NOMO-1 treated with dmso at 0.1 percent for 144 hours (cell line): ENCODE measurements around the gene CFAP45.
A peak's percentile ranks its signal among the peaks of the same experiment; 100 is the strongest.

Experiments used
- DNase-seq: peaks from one replicate; lab custom pipeline; 2025; ENCODE audit not compliant: unreplicated experiment; lab: John Stamatoyannopoulos, UW

CFAP45 gene

DNA sequence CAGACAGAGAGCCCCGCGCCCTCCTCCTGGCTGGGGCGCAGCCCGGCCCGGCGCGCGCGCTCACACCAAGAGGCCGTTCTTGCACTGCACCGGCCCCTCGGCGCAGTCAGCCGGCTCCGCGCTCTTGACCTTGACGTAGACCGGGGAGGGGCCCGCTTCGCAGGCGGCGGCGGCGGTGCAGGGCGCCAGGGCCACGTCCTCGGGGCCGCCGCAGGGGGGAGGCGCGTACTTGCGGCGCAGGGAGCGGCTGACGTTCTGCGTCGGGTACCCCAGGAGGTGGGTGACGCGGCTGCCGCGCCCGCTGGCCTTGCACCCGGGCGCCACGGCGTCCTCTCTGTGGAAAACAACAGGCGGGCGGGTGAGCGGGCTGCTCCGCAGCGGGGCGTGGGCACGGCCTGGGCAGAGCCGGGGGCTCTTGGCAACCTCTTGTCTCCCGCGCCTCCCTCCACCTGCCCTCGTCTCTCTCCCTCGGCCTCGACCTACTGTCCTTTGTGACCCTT, 45.2 kb downstream of the CFAP45 start:
- DNase-seq: peak; percentile 85

DNA sequence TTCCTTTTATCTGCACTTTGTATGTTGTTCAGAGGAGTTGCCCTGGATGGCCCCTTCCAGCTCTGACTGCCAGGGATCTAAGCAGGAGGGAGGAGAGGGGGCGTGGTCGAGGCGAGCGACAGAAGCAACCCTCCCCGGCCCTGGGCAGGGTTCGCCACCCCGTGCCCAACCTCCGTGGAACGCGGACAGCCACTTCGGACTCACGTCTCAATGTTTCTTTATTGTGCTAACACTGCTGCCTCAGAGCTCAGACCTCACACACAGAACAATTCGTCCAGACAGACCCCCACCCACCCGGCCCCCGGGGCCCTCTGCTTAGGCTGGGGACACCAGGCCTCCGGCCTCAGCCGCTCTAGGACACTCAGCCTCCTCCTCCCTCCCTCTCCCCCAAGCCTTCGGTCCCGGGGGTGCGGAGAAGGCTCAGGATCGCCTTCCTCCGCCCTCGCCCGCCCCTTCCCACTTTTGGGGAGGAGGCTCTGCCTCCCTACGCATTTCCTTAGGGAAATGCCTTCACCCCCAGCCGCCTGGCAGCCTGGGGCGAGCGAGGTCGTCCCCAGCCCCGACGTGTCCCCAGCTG, 45.8 kb downstream of the CFAP45 start:
- no peak for DNase-seq

DNA sequence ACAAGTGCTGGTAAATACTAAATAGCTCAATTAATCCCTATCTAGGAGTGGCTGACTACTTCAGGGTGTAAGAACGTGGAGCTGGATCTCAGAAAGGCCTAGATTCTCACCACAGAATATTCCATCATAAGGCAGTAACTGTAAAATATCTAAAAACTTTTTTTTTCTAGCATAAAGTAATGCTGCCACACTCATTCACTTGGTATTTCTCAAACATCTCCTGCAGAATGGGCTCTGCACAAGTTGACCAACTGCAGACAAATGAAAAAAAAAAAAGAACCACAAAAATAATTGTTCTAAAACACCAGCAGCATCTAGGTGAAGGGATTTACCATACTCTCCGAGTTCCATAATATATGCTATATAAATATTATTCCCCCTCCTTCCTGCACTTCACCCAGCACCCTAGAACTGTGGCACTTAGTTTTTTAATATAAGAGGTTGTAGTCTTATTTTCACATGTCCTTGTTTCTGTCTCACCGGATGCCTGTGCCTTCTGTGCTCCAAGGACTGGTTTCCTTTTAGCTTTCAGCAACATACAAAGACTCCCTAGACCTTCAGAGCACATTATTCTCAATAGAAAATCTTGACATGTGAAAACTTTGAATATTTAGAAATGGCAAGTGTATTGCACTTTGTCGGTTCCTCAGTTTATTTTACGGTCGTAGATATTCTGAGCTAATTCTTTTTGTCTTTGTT, 46.4 kb downstream of the CFAP45 start:
- DNase-seq: no peak

DNA sequence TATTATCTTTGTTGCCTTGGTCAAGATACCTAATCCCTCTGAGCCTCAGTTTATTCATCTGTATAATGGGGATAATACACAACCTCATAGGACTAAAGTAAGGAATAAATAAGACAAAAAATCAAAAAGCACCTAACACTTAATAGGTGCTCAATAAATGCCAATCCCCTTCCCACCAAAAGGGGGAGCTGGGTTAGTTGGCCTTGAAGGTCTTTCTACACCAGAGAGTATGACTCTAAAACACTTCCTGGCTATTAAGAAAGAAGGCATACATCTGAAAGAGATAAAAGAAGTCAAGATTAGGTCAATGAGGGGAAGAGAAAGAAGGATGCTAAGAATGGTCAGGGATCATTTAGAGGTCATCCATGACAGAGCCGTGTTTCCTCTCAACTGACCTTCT, 48.6 kb downstream of the CFAP45 start:
- no peak for DNase-seq

DNA sequence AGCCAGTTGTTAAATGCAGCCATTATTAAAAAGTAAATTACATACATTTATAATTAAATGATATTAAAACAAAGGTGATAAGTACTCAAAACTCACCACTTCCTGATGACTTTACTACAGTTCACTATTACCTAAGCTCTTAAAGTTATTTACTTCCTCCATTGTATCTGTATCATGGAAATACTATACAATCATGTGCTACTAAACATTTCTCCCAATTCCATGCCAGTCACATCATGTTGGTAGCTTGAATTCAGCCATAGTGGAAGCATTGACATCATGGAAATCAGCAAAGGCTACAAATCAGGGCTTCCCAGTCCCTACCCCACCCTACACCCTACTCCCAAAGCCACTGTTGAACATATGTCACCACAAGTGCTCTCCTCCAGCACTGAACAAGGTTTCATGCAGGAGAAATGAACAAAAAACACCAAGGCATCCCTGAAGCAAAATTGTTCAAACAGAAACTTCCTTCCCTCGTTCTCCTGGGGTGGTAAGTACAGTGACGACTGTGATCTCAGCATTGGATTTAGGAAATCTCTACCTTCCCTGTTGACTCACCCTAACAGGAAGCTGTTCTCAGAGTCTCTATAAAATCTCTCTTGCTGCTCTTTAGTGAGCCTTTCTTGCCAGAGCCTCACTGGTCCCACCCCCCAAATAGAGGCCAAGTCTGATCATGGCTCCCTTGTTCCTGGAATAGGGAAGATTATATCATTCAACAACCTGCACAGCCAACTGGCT, 50.2 kb downstream of the CFAP45 start:
- DNase-seq: no peak

DNA sequence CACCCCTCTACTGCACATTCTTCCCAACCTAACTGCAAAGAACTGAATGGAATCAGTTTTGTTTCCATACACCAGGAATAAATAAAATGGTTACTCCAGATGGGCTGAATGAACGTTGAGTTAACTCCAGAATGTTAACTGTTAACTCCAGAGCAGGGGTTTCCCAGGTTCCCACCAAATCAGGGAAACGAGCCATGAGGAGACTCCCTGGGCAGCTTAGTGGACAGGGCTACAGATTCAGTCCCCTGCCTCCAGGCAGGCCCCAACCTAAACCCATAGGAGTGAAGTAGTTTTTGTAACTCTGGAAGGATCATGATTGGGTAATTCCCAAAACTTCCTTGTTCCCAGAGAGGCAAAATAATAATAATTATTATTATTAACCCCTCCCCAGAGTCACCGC, 51.6 kb downstream of the CFAP45 start:
- DNase-seq: no peak

DNA sequence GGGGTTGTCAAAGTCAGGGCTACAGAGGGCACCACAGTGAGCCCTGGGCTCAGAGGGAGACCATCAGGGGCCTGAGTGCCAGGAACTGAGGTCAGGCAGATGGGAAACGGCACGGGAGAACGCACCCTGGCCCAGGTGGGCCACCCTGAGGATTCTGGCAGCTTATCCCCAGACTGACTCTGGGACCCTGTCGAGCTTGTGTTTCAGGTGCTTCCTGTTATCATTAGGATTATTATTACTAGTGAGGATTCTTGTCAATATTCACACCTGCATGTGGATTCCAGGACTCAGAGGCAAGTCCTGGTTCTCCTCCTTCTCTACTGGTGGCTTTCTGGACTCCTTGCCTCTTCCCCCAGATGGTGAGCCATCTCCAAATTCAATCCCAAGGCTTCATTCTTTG, 52.7 kb downstream of the CFAP45 start:
- DNase-seq: no peak

DNA sequence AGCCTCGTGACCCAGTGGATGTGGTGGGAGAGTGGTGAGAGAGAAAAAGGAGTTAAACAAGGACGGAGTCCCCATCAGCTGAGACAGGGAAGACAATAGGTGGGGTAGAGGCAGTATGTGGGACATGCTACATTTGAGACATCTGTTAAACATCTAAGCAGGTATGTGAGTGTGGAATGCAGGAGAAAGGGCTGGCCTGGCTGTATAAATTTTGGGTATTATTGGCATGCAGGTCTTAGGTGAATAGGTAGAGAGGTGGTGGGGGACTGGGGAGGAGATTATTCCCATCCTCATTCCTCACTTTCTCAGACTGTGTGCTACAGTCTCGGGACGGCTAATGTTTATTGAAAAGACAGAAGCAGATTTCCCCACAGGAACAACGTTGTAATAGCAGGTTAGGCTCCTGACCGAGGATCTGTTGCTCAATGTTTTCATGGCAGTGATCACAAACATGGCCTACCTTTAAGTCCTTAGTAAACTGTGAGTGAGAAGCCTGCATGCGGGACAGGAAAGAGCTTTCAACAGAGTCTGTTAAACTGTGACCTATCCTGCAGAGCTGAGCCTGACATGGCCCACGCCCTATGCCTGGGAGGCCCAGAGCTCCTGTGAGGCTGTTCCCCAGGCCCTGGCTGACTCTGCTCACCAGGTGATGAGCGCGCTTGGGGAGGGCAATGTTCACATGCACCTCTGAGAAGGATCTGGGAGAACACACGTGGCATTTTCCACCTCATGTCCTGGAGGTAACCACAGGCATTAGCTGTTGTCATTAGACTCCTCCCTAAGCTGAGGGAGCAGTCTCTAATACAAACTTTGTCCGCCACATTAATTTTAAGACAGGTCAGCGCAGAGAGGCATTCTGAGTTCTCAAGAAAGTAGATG, 54.0 kb downstream of the CFAP45 start:
- DNase-seq: no peak

DNA sequence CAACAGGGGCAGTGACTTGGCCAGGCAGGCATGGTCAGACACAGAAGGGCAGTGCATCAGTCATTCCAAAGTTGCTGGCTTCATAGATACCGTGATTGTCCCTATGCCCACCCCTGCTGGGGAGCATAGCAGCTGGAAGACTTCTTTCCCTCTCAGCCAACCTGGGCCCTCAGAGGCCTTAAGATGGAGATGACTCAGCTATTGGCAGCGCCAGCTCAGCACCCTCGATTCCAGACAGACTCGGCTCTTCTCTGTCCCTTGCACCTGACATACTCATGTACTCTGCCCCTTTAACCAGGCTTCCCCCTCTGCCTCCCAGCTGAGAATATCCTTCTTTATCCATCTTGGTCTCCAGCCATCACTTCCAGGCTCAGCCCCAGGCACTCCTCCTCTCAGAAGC, 56.5 kb downstream of the CFAP45 start:
- DNase-seq: no peak

DNA sequence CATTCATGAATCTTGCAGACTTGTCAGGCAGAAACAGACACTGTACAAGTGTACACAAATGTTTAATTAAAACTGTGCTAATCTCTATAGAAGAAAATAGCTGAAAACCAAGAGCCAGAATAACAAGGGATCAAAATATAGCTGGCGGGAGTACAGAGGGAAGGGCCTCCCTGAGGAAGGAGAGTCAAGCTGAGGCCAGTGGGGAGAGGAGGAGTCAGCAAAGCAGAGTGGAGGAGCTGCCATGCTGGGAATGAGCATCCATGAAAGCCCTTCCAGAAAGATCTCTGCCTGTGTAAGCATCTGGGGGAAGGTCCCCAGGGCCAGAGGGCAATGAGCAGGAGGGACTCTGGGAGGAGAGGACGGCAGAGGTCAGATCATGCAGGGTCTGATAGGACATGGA, 58.2 kb downstream of the CFAP45 start:
- DNase-seq: no peak

DNA sequence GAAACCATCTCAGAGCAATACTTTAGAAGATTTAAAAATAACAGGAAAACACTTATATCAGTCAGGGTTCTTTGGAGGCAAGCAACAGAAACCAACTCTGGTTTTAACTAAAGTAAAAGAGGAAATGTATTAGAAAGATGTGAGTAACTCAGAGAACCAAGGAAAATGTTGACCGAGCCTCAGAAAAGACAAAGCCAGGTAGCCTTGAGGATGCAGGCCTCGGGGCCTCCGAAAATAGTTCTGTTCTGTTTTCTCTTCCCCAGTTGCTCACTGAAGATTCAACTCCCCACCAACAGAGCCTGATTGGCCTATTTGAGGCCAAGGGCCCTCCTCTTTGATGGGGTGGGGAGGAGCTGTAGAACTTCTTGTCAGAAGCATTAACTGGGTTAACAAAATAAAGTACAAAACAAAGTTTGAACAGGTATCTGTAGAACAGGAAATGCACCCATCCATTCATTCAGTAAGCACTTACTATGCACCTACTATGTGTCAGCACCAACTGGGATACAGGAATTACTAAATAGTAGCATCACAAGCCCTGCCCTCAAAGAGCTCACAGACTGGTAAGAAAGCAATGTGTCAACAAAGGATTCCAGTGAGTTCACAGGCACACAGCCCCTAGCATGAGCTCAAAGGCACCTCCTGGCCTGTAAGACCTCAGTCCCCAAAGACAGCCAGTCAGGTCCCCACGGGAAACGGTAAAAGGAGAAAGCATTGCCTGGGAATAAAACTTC, 60.7 kb downstream of the CFAP45 start:
- no peak for DNase-seq

DNA sequence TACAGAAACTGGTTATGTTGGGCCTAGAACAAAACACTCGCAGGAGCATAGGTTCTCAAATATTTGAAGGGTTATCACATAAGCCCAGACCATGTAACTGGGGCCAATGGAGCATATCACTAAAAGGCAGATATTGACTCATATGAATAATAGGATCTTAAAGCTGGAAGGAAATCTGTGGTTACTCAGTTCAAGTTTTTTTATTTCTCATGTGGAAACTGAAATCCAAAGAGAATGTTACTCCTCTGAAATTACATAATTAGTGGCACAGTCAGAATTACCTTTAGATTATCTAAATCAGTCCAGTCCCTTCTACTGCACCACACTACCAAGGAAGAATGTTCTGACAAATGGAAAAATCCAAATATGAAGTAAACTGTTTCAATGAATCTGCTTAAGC, 61.2 kb downstream of the CFAP45 start:
- DNase-seq: no peak

DNA sequence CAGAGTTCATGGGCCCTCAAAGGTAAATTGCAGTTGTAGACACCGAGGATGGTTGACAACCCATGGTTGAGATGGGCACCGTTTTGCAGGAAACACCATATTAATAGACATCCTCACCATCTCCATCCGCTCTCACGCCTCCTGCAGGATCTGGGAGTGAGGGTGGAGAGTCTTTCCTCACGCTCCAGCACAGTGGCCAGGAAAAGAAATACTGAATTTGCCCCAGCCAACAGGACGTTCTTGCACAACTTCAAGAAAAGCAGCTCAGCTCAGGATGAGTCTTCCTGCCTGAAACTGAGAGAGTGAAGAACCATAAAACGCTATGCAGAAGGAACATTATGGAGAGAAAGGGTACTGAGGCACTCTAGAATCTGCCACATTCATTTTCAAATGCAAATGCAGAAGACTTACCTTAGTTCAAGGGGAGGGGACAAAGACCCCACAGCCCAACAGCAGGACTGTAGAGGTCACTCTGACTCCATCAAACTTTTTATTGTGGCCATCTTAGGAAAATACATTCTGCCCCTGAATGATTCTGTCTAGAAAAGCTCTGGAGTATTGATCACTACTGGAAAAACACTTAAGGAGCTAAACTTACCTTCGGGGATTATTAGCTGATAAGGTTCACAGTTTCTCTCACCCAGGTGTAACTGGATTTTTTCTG, 64.0 kb downstream of the CFAP45 start:
- no peak for DNase-seq

DNA sequence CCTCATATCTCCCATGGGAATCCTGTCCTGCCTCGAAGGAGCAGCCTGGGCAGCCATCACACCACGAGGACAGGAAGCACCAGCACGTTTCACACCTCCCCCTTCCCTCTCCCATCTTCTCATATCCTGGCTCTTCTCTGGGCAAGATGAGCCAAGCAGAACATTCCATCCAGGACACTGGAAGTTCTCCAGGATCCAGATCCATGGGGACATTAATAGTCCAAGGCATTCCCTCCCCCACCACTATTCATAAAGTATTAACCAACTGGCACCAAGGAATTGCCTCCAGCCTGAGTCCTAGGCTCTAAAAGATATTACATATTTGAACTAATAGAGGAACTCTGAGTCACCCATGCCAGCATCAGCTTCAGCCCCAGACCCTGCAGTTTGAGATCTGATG, 64.6 kb downstream of the CFAP45 start:
- no peak for DNase-seq

DNA sequence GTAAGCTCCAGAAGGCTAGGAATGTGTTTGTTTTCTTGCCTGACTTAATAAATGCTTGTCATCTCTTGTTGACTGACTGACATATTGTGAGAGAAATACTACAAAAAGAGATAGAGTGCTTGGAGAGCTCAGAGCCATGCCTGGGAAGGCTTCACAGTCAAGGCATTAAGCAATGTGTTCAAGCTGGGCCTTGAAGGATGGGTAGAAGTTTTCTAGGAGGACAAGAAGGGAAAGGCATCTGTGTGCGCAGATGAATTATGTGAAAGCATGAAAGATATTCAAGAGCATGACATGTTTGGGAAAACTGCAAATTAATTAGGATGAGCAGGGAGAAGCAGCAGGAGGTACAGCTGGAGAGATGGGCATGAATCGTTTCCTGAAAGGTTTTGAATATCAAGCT, 67.7 kb downstream of the CFAP45 start:
- no peak for DNase-seq

DNA sequence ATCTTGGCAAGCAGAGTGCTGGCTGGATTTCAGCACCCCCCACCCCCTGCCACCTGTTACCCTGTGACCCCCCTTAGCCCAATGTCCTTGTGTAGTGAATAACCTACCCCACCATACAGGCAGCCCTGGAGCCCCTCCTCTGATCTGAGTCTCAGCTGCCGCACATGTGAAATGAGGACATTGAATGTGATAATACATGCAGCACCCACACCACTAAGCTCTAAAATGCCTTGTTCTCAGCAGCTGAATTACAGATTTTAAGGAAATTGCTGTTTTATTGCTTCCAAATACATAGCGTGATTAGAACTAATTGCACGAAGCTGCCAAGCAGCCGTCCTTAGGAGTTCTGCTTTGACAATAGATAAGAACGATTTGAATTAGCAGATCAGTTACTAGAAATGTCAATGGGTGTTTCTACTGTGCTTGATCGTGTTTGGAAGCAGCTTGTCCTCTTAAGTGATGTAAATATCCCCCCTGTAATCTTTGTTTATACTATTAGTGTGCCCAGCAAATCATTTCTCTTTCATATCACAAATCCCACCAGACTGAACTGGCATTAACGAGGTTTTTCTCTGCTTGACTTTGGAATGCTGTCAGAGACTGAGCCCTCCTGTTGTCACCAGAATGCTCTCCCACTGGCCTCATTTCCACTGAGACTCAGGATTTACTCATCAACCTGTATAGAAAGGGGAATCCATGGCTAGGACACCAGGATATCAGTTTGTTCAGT, 68.4 kb downstream of the CFAP45 start:
- no peak for DNase-seq

DNA sequence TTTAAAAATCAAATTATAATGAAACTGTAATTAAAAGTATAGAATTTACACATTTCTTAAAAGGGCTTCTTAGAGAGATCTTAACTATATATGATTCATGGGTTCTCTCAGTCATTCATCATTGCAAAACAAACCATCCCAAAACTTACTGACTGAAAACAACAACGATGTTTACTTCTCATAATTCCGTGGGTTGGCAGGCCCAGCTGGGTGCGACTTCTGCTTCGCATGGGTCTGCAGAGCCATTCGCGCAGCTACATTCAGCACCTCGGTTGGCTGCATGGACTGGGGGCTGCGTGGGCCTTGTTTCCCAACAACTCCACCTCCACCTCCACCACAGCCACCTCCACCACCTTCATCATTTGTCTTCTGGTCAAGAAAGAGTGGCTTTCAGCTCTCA, 69.2 kb downstream of the CFAP45 start:
- DNase-seq: no peak

DNA sequence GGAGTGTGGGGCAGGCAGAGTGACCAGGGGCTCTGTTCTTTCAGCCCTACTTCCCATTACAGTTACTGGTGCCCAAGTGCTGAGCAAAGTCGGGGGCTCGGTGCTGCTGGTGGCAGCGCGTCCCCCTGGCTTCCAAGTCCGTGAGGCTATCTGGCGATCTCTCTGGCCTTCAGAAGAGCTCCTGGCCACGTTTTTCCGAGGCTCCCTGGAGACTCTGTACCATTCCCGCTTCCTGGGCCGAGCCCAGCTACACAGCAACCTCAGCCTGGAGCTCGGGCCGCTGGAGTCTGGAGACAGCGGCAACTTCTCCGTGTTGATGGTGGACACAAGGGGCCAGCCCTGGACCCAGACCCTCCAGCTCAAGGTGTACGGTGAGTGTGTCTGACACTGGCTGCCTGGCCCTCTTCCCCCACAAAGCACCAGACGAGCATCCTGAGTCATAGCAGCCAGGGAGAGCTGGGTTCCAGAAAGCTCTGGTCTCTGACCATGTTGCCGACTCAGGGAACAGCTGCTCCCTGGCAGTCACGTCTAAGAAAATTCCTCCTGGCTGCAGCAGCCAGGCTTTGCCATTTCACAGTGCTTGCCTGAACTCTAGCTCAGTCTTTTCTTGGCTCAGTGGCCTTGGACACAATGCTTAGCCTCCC, 70.0 kb downstream of the CFAP45 start:
- DNase-seq: no peak

DNA sequence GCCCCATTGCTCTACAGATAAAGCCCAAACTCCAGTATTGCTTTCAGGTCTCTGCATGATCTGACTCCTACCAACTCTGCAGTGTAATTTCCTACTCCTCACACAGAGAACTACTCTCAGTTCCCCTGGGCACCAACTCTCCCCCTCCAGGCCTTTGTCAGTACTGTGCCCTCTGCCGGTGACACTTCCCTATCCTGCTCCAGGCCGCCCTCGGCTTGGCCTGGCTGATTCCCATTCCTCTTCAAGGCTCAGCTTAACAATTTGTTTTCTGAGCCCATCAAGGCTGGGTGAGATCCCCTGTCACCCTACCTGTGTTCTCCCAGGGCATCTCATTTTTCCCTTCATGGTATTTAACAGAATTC, 70.7 kb downstream of the CFAP45 start:
- peak; percentile 92 for DNase-seq
